Testis (tissue), 3 donors: ENCODE results near the gene MRPS27. TPM values are rescaled to one million over a fixed set of nuclear protein-coding genes. Genes with fewer than 3 reads are reported as not detected.

Source experiments
- DNase-seq: peaks from one replicate; pipeline ENCODE4 v3.0.0-alpha.2; 2019
- H3K27ac ChIP-seq, 2 donors: fragments of 200-600 bp; sonication (generic); one replicate each; pipeline ENCODE4 v1.5.1; 2019
- H3K27me3 ChIP-seq: fragments of 200-600 bp; sonication (generic); one replicate; pipeline ENCODE4 v1.5.1; 2019
- H3K36me3 ChIP-seq: fragments of 200-600 bp; sonication (generic); one replicate; pipeline ENCODE4 v1.5.1; 2017; ENCODE audit warnings: low read depth; ENCODE audit errors: missing control alignments
- H3K4me1 ChIP-seq: fragments of 200-600 bp; sonication (generic); one replicate; pipeline ENCODE4 v1.5.1; 2019
- H3K4me3 ChIP-seq, 2 donors: fragments of 200-600 bp; sonication (generic); one replicate each; pipeline ENCODE4 v1.5.1; 2017 to 2019
- H3K9me3 ChIP-seq: fragments of 200-600 bp; sonication (generic); one replicate; pipeline ENCODE4 v1.5.1; 2017
- CTCF ChIP-seq, 3 experiments: fragments of 450-650 bp in 2 of 3; fragments of 200-600 bp in 1 of 3; sonication (generic) in 1 of 3; IDR thresholded peaks; one replicate each; pipeline ENCODE4 v1.5.1; 2016 to 2019; ENCODE audit warnings: antibody characterized with exemption in 3 of 3, mild to moderate bottlenecking in 2 of 3, moderate library complexity in 1 of 3
- POLR2A ChIP-seq: fragments of 450-650 bp; IDR thresholded peaks from one replicate; pipeline ENCODE4 v1.6.1; 2017; ENCODE audit warnings: antibody characterized with exemption, mild to moderate bottlenecking, moderate library complexity
- WGBS, 2 donors: methylation state at CpG; one replicate each; pipeline ENCODE4 v1.1.5; 2018; 5-methylcytosine and 5-hydroxymethylcytosine counted together
- intact Hi-C: fragments of 100-400 bp; cut with DNase I; formaldehyde crosslinking; loops from one replicate; pipeline ENCODE4 v1.15.1; 2023; ENCODE audit warnings: low total_unique reads
- polyA plus RNA-seq: library from polyadenylated mRNA; stranded (reverse); fragments of 350-450 nt; fragmentation: Illumina TruSeq; extraction: RNeasy Lipid Tissue Mini Kit (QIAGEN cat#74804); gene quantifications from one replicate; pipeline ENCODE4 v1.2.3, GENCODE V29; 2014; ENCODE audit warnings: low read depth, low replicate concordance; ENCODE audit not compliant: insufficient read depth
- total RNA-seq, 2 donors: library from RNA; depleted of rRNA; stranded (reverse); fragments of >200 nt; gene quantifications; one replicate each; pipeline ENCODE4 v1.2.3, GENCODE V29; 2016

The MRPS27 gene
- total and polyA plus RNA-seq, 3 donors from 2014 or later, result 35.7 to 42.6 (median 41.6) TPM

GRCh38 chr5:72314571-72315172, 5.4 kb downstream of the MRPS27 start:
- H3K27me3 ChIP-seq, result no peaks in the 10 kb centered on the region
- 75 to 81% methylated on average over 3 of the region's 3 CpGs for WGBS, 2 donors
- DNase-seq, result peak; percentile 57
- intact Hi-C loops, result no loop called here
- no peaks in the 10 kb centered on the region for H3K9me3 ChIP-seq
- H3K27ac ChIP-seq, result no peak overlapping the region
- TF ChIP-seq POLR2A, result no peak
- TF ChIP-seq CTCF (IDR thresholded peaks at IDR 0.05), result peak in 1 of 3 experiments; percentile 13
- no peak overlapping the region for H3K4me3 ChIP-seq
- H3K36me3 ChIP-seq, result no peaks in the 10 kb centered on the region
- no peaks in the 10 kb centered on the region for H3K4me1 ChIP-seq

- no peaks in the 10 kb centered on the region for H3K27me3 ChIP-seq
- intact Hi-C loops, result no loop called here
- WGBS, 2 donors, result 92 to 100% methylated on average over 1 of the region's 1 CpG
- TF ChIP-seq CTCF (IDR thresholded peaks at IDR 0.05) (no peak), POLR2A (no peak)
- H3K4me3 ChIP-seq, result no peak overlapping the region
- DNase-seq, result no peak
- no peaks in the 10 kb centered on the region for H3K9me3 ChIP-seq
- no peak overlapping the region for H3K27ac ChIP-seq
- H3K4me1 ChIP-seq, result no peaks in the 10 kb centered on the region
- no peaks in the 10 kb centered on the region for H3K36me3 ChIP-seq
Observed at GRCh38 chr5:72313141-72313540, 6.9 kb downstream of the MRPS27 start.

- Histone ChIP-seq H3K4me1 (no peaks in the 10 kb centered on the region), H3K27me3 (no peaks in the 10 kb centered on the region), H3K36me3 (no peaks in the 10 kb centered on the region), H3K9me3 (no peaks in the 10 kb centered on the region), H3K27ac (peak overlapping the region in 1 of 2 donors; percentile 93), H3K4me3 (peak overlapping the region in 1 of 2 donors; percentile 67)
- TF ChIP-seq POLR2A (no peak), CTCF (IDR thresholded peaks at IDR 0.05) (no peak)
- 38 to 61% methylated on average over 6 of the region's 6 CpGs for WGBS, 2 donors
- intact Hi-C loops, result loop anchor here (5.0 kb wide), 1 partner anchor 527 kb away; no protein-coding TSS in a partner anchor
- DNase-seq, result no peak
Observed at GRCh38 chr5:72308853-72309191, 11.2 kb downstream of the MRPS27 start.

GRCh38 chr5:72307968-72308852, 11.8 kb downstream of the MRPS27 start:
- no peaks in the 10 kb centered on the region for H3K27me3 ChIP-seq
- TF ChIP-seq POLR2A, result peak; percentile 38
- peak; percentile 82 to 97 (median 95) for TF ChIP-seq CTCF (IDR thresholded peaks at IDR 0.05)
- H3K4me1 ChIP-seq, result no peaks in the 10 kb centered on the region
- no peaks in the 10 kb centered on the region for H3K36me3 ChIP-seq
- peak; percentile 98 for DNase-seq
- 0 to 1% methylated on average over 40 to 76 of the region's 76 CpGs for WGBS, 2 donors
- peak overlapping the region; percentile 88 to 93 for H3K27ac ChIP-seq
- peak overlapping the region; percentile 67 to 79 for H3K4me3 ChIP-seq
- intact Hi-C loops, result loop anchor here (5.0 kb wide), 1 partner anchor 526 kb away; no protein-coding TSS in a partner anchor
- H3K9me3 ChIP-seq, result no peaks in the 10 kb centered on the region
